Adipocyte (in vitro differentiated cells): ENCODE measurements around the gene PRSS21.

Experiments used
- DNase-seq: peaks from one replicate; pipeline ENCODE4 v3.0.0-alpha.2; 2015; ENCODE audit warnings: low read depth
- H3K27me3 ChIP-seq: replicated peaks from 2 replicates; pipeline ENCODE4 v1.7.0; 2013; ENCODE audit warnings: mild to moderate bottlenecking, low read length, moderate library complexity; ENCODE audit not compliant: control insufficient read depth, insufficient read depth
- H3K36me3 ChIP-seq: 2 replicates; pipeline ENCODE4 v1.7.0; 2013; ENCODE audit warnings: low read length, mild to moderate bottlenecking, moderate library complexity; ENCODE audit not compliant: control insufficient read depth, insufficient read depth, severe bottlenecking
- H3K4me1 ChIP-seq: 2 replicates; pipeline ENCODE4 v1.7.0; 2013; ENCODE audit warnings: mild to moderate bottlenecking, low read length, moderate library complexity; ENCODE audit not compliant: control insufficient read depth, insufficient read depth
- H3K4me3 ChIP-seq: 2 replicates; pipeline ENCODE4 v1.7.0; 2013; ENCODE audit warnings: mild to moderate bottlenecking, low read length, moderate library complexity
- H3K9ac ChIP-seq: 2 replicates; pipeline ENCODE4 v1.7.0; 2013; ENCODE audit warnings: mild to moderate bottlenecking, low read length, moderate library complexity
- H3K9me3 ChIP-seq: 2 replicates; pipeline ENCODE4 v1.7.0; 2013; ENCODE audit warnings: mild to moderate bottlenecking, low read length, moderate library complexity; ENCODE audit not compliant: control insufficient read depth

The PRSS21 gene

GRCh38 chr16:2783581-2784357 lies 33.3 kb upstream of the PRSS21 start:
- H3K4me1 ChIP-seq, result peaks cover 1% of the 10 kb centered on the region
- DNase-seq, result no peak
- H3K27me3 ChIP-seq, result peaks cover 52% of the 10 kb centered on the region
- H3K36me3 ChIP-seq, result no peaks in the 10 kb centered on the region
- no peak overlapping the region for H3K4me3 ChIP-seq
- no peak overlapping the region for H3K9ac ChIP-seq
- no peaks in the 10 kb centered on the region for H3K9me3 ChIP-seq

- Histone ChIP-seq H3K9me3 (no peaks in the 10 kb centered on the region), H3K4me3 (no peak overlapping the region), H3K36me3 (no peaks in the 10 kb centered on the region), H3K9ac (no peak overlapping the region), H3K4me1 (no peaks in the 10 kb centered on the region), H3K27me3 (peaks cover 57% of the 10 kb centered on the region)
- no peak for DNase-seq
Observed at GRCh38 chr16:2784358-2785100, 32.5 kb upstream of the PRSS21 start.

GRCh38 chr16:2785101-2785991 lies 31.7 kb upstream of the PRSS21 start:
- H3K4me3 ChIP-seq, result no peak overlapping the region
- no peaks in the 10 kb centered on the region for H3K4me1 ChIP-seq
- DNase-seq, result no peak
- H3K27me3 ChIP-seq, result peaks cover 63% of the 10 kb centered on the region
- H3K9ac ChIP-seq, result no peak overlapping the region
- no peaks in the 10 kb centered on the region for H3K9me3 ChIP-seq
- no peaks in the 10 kb centered on the region for H3K36me3 ChIP-seq

- Histone ChIP-seq H3K27me3 (peaks cover 72% of the 10 kb centered on the region), H3K9ac (no peak overlapping the region), H3K9me3 (no peaks in the 10 kb centered on the region), H3K36me3 (no peaks in the 10 kb centered on the region), H3K4me1 (no peaks in the 10 kb centered on the region), H3K4me3 (no peak overlapping the region)
- DNase-seq, result no peak
Observed at GRCh38 chr16:2786061-2786825, 30.8 kb upstream of the PRSS21 start.

GRCh38 chr16:2786826-2787151 lies 30.2 kb upstream of the PRSS21 start:
- H3K4me3 ChIP-seq, result no peak overlapping the region
- no peak overlapping the region for H3K9ac ChIP-seq
- DNase-seq, result no peak
- peaks cover 75% of the 10 kb centered on the region for H3K27me3 ChIP-seq
- H3K36me3 ChIP-seq, result no peaks in the 10 kb centered on the region
- no peaks in the 10 kb centered on the region for H3K9me3 ChIP-seq
- no peaks in the 10 kb centered on the region for H3K4me1 ChIP-seq

- no peaks in the 10 kb centered on the region for H3K4me1 ChIP-seq
- no peaks in the 10 kb centered on the region for H3K36me3 ChIP-seq
- DNase-seq, result no peak
- peaks cover 80% of the 10 kb centered on the region for H3K27me3 ChIP-seq
- no peak within 1 kb of the TSS for H3K9ac ChIP-seq
- H3K4me3 ChIP-seq, result no peak within 1 kb of the TSS
- H3K9me3 ChIP-seq, result peaks cover 2% of the 10 kb centered on the region
Observed at GRCh38 chr16:2787406-2787805, 29.6 kb upstream of the PRSS21 start, which contains the start of gene PRSS33. Gene PRSS33 (minus strand): TSS chr16:2787560. CDS start chr16:2786547, 1,013 bp downstream.

GRCh38 chr16:2787961-2788360 lies 29.1 kb upstream of the PRSS21 start:
- H3K27me3 ChIP-seq, result peaks cover 80% of the 10 kb centered on the region
- no peaks in the 10 kb centered on the region for H3K4me1 ChIP-seq
- H3K4me3 ChIP-seq, result no peak overlapping the region
- DNase-seq, result no peak
- H3K9ac ChIP-seq, result no peak overlapping the region
- H3K36me3 ChIP-seq, result no peaks in the 10 kb centered on the region
- peaks cover 2% of the 10 kb centered on the region for H3K9me3 ChIP-seq

- Histone ChIP-seq H3K4me1 (peaks cover 19% of the 10 kb centered on the region), H3K9me3 (peaks cover 2% of the 10 kb centered on the region), H3K4me3 (no peak overlapping the region), H3K27me3 (peaks cover 65% of the 10 kb centered on the region), H3K9ac (no peak overlapping the region), H3K36me3 (no peaks in the 10 kb centered on the region)
- DNase-seq, result no peak
Observed at GRCh38 chr16:2790631-2791030, 26.4 kb upstream of the PRSS21 start.

GRCh38 chr16:2791174-2791573 lies 25.9 kb upstream of the PRSS21 start:
- Histone ChIP-seq H3K27me3 (peaks cover 65% of the 10 kb centered on the region), H3K36me3 (no peaks in the 10 kb centered on the region), H3K4me1 (peaks cover 23% of the 10 kb centered on the region), H3K4me3 (no peak overlapping the region), H3K9ac (no peak overlapping the region), H3K9me3 (peaks cover 2% of the 10 kb centered on the region)
- no peak for DNase-seq

GRCh38 chr16:2792940-2793339 lies 24.1 kb upstream of the PRSS21 start:
- peaks cover 2% of the 10 kb centered on the region for H3K9me3 ChIP-seq
- no peak for DNase-seq

More at GRCh38 chr16:2792940-2793339, 24.1 kb upstream of the PRSS21 start:
- peaks cover 23% of the 10 kb centered on the region for H3K4me1 ChIP-seq
- H3K36me3 ChIP-seq, result no peaks in the 10 kb centered on the region
- peaks cover 63% of the 10 kb centered on the region for H3K27me3 ChIP-seq
- H3K4me3 ChIP-seq, result no peak overlapping the region
- no peak overlapping the region for H3K9ac ChIP-seq
